Vein endothelial cell (primary cell): Measurements from ENCODE around the gene BCAS2. TPM values are rescaled to one million over a fixed set of nuclear protein-coding genes. Genes with fewer than 3 reads are reported as not detected.

Source experiments
- total RNA-seq: library from RNA; depleted of rRNA; stranded (reverse); fragments of >200 nt; gene quantifications from 2 replicates; pipeline ENCODE4 v1.2.3, GENCODE V29; 2012

The BCAS2 gene
- 30.7 and 39.8 TPM in 2 replicates for total RNA-seq

GRCh38 chr1:114581335-114582287 lies at the start of gene BCAS2:
TSS of gene BCAS2 (minus strand) at chr1:114581615. CDS start at chr1:114581591, 24 bp downstream.

Other genes with a start within 250 kb of the BCAS2 start
- gene TRIM33, start 70.4 kb downstream of the BCAS2 start, total RNA-seq: 43.1 and 45.5 TPM in 2 replicates
- gene DENND2C, start 88.4 kb upstream of the BCAS2 start, total RNA-seq: 1.1 and 1.3 TPM in 2 replicates
- not detected in 2 replicates for gene AMPD1, start 113.9 kb upstream of the BCAS2 start, total RNA-seq
- 92.4 and 136 TPM in 2 replicates for gene NRAS, start 135.2 kb upstream of the BCAS2 start, total RNA-seq
- 622 and 735 TPM in 2 replicates for gene CSDE1, start 176.4 kb upstream of the BCAS2 start, total RNA-seq
- gene SIKE1, start 199.1 kb upstream of the BCAS2 start, total RNA-seq: 40.5 and 43.8 TPM in 2 replicates